Mucosa of stomach (tissue), 1 donor: ENCODE results near the gene CRK.
"Not testable (repeated sequence)": the region's sequence is repeated elsewhere in the genome, so short reads cannot be mapped to it uniquely, and the experiment has no call there.

Source experiments
- H3K27me3 ChIP-seq: one replicate; pipeline ENCODE4 v1.7.0; 2013; ENCODE audit warnings: mild to moderate bottlenecking, low read length; ENCODE audit not compliant: control insufficient read depth, insufficient read depth
- H3K36me3 ChIP-seq: one replicate; pipeline ENCODE4 v1.7.0; 2013; ENCODE audit warnings: low read length; ENCODE audit not compliant: control insufficient read depth, insufficient read depth
- H3K4me1 ChIP-seq: one replicate; pipeline ENCODE4 v1.7.0; 2013; ENCODE audit warnings: mild to moderate bottlenecking, low read length; ENCODE audit not compliant: control insufficient read depth, insufficient read depth
- H3K4me3 ChIP-seq: one replicate; pipeline ENCODE4 v1.7.0; 2013; ENCODE audit warnings: low read length
- H3K9ac ChIP-seq: one replicate; pipeline ENCODE4 v1.7.0; 2013; ENCODE audit warnings: mild to moderate bottlenecking, low read length, moderate library complexity
- H3K9me3 ChIP-seq: one replicate; pipeline ENCODE4 v1.7.0; 2013; ENCODE audit warnings: mild to moderate bottlenecking, low read length, moderate library complexity; ENCODE audit not compliant: control insufficient read depth
- donor health status: Pancreatic carcinoma.

Gene CRK

DNA sequence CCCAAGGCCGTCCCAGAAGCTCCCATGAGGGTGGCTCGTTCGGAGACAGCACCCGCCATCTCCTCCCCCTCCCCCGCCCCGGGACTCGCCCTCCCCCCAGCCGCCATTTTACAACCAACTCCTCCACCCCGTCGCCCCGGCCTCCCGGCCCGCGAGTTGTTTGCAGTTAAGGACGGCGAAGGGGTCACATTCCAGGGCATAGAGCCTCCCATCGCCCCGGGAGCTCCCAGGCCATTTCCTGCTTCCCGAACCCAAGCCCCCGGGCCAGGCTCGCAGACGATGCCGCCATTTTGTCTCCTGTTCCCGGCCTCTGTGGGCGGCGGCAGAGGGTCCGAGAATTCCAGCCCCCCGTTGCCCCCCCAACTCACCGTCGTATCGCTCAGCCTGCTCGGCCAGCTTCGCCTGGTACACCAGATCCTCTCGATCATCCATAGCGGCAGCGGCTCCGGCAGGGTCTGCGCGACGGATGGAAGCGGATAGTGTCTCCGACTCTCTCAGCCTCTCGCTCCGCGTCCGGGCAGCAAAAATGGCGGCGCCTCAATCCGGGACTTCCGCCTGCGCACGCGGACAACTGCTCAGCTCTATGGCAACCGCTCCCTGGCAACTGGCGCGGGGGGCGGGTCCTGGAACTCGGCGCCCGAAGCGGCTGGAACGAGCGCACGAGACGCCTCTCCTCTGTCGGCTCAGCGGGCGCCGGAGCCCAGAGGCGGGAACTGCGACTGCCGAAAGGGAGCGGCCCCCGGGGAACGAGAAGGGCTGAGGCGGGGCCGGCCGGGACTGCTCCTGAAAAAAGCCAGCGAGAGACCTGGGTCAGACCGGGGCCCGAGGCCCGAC lies 56.1 kb downstream of the CRK start, which contains the start of gene YWHAE:
YWHAE (minus strand) TSS at position 544 of the 834 bp plus-strand sequence; CDS start at position 432, 112 bp downstream.
- peak within 1 kb of the TSS; percentile 99 for H3K4me3 ChIP-seq
- no peaks in the 10 kb centered on the region for H3K36me3 ChIP-seq
- peaks cover 10% of the 10 kb centered on the region for H3K4me1 ChIP-seq

DNA sequence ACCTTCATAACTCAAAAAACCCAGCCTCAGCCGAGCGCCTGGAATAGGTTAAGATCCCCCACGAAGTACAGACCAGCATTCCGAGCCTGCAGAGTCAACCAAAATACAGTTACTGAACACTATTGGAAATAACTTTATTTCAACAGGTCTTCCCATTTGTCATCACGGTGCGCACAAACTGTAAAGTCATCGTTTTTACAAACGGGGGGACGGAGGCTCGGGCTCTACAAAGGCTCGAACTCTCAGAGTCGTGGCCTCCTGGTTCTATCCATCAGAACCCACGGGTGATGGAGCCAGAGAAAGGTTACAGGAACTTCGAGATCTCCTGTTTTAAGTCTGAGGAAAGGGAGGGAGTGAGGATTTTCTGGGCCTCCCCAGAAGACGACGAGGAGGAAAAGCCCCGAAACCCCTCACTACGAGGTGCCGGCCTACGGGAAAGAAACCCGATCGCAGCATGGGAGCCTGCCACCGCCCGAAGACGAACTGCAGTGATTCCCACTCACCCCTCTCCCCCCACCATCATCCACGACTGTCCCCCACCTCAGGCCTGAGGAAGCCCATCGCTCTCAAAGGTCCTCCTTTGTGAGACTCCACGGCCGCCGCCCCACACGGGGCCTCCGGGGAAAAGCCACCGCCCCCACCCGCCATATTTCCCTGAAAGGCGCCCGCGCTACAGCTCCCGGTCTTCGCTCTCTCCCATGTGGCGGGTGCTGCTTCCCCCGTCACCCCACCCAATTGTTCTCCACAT lies 56.9 kb downstream of the CRK start:
- Histone ChIP-seq H3K4me3 (peak overlapping the region; percentile 99), H3K9me3 (no peaks in the 10 kb centered on the region), H3K9ac (peak overlapping the region; percentile 96), H3K36me3 (no peaks in the 10 kb centered on the region), H3K27me3 (no peaks in the 10 kb centered on the region), H3K4me1 (peaks cover 17% of the 10 kb centered on the region)

More for the DNA sequence above, 56.1 kb downstream of the CRK start, which contains the start of gene YWHAE:
- Histone ChIP-seq H3K27me3 (no peaks in the 10 kb centered on the region), H3K9ac (peak within 1 kb of the TSS; percentile 96), H3K9me3 (no peaks in the 10 kb centered on the region)

GRCh38 chr17:1398028-1398427 lies 58.0 kb downstream of the CRK start:
- Histone ChIP-seq H3K4me1 (peaks cover 22% of the 10 kb centered on the region), H3K9me3 (no peaks in the 10 kb centered on the region), H3K9ac (peak overlapping the region; percentile 96), H3K36me3 (no peaks in the 10 kb centered on the region), H3K27me3 (no peaks in the 10 kb centered on the region), H3K4me3 (peak overlapping the region; percentile 99)

DNA sequence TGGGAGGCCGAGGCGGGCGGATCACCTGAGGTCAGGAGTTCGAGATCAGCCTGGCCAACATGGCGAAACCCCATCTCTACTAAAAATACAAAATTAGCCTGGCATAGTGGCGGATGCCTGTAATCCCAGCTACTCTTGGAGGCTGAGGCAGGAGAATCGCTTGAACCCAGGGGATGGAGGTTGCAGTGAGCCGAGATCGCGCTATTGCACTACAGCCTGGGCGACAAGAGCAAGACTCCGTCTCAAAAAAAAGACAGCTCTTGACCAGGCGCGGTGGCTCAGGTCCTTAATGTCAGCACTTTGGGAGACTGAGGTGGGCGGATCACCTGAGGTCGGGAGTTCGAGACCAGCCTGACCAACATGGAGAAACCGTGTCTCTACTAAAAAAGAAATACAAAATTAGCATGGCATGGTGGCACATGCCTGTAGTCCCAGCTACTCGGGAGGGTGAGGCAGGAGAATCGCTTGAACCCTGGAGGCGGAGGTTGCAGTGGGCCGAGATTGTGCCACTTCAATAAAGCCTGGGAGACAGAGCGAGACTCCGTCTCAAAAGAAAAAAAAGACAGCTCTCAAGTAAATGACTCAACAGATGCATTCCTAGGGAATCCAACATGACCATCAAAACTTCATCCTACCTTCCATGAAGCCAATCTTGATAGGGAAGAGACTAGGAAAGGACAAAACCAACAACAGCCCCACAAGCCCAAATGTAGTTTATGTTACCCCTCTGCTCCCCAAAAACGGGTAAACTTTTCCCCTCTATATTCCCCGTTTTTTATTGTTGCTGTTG lies 60.0 kb downstream of the CRK start:
- not testable (repeated sequence) for H3K36me3 ChIP-seq, H3K4me3 ChIP-seq, H3K9me3 ChIP-seq, H3K9ac ChIP-seq, H3K27me3 ChIP-seq
- H3K4me1 ChIP-seq: peaks cover 34% of the 10 kb centered on the region

DNA sequence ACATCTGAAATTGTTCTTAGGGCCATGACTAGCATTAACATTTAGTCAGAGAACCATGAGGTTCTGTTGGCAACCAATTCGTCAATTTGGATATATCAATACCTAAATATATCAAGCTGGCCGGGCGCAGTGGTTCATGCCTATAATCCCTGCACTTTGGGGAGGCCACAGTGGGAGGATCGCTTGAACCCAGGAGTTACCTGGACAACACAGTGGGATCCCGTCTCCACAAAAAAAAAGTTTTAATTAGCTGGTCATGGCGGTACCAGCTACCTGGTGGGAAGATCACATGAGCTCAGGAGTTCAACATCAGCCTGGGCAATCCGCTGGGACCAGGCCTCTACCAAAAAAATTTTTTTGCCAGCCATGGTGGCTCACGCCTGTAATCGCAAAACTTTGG lies 64.5 kb downstream of the CRK start:
- Histone ChIP-seq H3K4me1 (peaks cover 37% of the 10 kb centered on the region), H3K4me3 (no peak overlapping the region), H3K36me3 (no peaks in the 10 kb centered on the region), H3K27me3 (no peaks in the 10 kb centered on the region), H3K9me3 (no peaks in the 10 kb centered on the region), H3K9ac (no peak overlapping the region)

- H3K9me3 ChIP-seq: no peaks in the 10 kb centered on the region
- no peaks in the 10 kb centered on the region for H3K27me3 ChIP-seq
- H3K4me3 ChIP-seq: no peak overlapping the region
- H3K4me1 ChIP-seq: peaks cover 42% of the 10 kb centered on the region
- no peaks in the 10 kb centered on the region for H3K36me3 ChIP-seq
- no peak overlapping the region for H3K9ac ChIP-seq
Observed at GRCh38 chr17:1390432-1391367, 65.3 kb downstream of the CRK start.

DNA sequence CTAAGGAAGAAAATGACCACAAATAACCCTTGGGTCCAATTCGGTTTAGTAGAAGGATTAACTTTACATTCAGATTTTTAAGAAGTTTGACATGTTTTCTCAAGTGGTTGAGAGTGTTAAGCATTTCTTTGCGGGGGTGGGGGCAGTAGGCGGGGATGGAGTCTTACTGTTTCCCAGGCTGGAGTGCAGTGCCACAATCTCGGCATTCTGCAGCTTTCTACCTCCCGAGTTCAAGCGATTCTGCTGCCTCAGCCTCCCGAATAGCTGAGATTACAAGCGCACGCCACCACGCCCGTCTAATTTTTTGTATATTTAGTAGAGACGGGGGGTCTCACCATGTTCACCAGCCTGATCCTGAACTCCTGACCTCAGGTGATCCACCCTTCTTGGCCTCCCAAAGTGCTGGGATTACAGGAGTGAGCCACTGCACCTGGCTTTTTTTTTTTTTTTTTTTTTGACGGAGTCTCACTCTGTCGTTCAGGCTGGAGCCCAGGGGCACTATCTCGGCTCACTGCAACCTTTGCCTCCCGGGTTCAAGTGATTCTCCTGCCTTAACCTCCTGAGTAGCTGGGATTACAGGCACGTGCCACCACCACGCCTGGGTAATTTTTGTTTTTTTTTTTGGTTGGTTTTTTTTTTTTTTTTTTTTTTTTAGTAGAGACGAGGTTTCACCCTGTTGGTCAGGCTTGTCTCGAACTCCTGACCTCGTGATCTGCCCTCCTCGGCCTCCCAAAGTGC lies 68.4 kb downstream of the CRK start:
- H3K9me3 ChIP-seq, H3K27me3 ChIP-seq, H3K4me3 ChIP-seq, H3K9ac ChIP-seq, H3K36me3 ChIP-seq: not testable (repeated sequence)
- H3K4me1 ChIP-seq: peaks cover 30% of the 10 kb centered on the region

- not testable (repeated sequence) for H3K9me3 ChIP-seq, H3K27me3 ChIP-seq, H3K9ac ChIP-seq, H3K4me3 ChIP-seq, H3K36me3 ChIP-seq
- peaks cover 26% of the 10 kb centered on the region for H3K4me1 ChIP-seq
Observed at GRCh38 chr17:1386675-1387190, 69.3 kb downstream of the CRK start.

DNA sequence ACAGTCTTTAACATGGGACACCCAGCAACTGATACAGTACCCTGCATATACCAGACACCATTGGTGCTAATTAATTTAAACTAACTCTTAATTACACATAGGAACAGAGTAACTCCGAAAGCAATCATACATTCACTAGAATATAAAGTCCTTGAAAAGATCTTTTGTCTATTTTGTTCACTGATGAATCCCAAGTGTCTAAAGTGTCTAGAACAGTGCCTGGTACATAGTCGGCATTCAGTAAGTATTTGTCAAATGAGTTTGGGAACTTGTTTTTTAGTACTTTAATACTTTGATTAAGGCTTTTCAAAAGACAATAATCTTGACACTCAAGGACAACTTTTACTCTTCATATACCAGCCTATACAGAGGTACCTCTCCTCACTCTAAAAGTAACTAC lies 69.8 kb downstream of the CRK start:
- no peaks in the 10 kb centered on the region for H3K27me3 ChIP-seq
- H3K36me3 ChIP-seq: no peaks in the 10 kb centered on the region
- no peaks in the 10 kb centered on the region for H3K9me3 ChIP-seq
- H3K9ac ChIP-seq: no peak overlapping the region
- peaks cover 23% of the 10 kb centered on the region for H3K4me1 ChIP-seq
- no peak overlapping the region for H3K4me3 ChIP-seq

DNA sequence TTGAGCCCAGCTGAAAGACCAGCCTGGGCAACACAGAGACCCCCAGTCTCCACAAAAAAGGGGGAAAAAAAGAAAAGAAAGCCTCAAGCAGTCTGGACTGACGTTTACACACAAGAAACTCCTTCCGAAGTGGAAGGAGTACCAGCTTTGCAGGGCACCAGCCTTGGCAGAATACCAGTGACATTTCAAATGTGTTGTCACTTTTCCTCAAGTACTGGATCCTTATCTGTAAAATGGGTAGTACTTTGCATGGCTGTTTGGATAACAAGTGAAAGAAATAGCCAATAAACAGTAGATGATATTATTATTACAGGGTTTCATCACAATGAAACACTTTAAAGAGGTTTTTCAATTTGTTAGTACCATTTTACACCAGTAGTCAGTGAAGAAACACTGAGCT lies 70.2 kb downstream of the CRK start:
- Histone ChIP-seq H3K4me1 (peaks cover 19% of the 10 kb centered on the region), H3K27me3 (no peaks in the 10 kb centered on the region), H3K4me3 (no peak overlapping the region), H3K9ac (no peak overlapping the region), H3K9me3 (no peaks in the 10 kb centered on the region), H3K36me3 (no peaks in the 10 kb centered on the region)
